ENCODE measurements around the gene IL1RAPL1.

The IL1RAPL1 gene

DNA sequence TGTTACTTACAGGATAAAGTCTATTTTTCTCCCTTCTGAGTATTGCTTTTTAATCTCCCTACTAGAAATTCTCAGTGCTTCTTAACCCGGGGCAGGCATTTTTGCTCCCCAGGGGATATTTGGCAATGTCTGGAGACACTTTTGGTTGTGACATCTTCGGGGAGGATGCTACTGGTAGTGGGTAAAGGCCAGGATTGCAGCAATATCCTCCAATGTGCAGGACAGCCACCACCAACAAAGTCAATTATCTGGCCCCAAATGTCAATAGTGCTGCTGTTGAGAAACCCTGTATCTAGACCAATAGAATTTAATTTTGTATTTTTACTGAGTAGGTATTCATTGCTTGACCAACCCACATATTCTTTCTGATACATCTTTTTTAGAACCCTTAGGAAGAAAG, 958.6 kb downstream of the IL1RAPL1 start:
- no peaks in the 10 kb centered on the region for H3K9me3 ChIP-seq (ENCODE audit: insufficient read depth, low read depth, low read length)
- no peak overlapping the region for H3K4me3 ChIP-seq (ENCODE audit: low read length, poor library complexity, severe bottlenecking)
- no peak for TF ChIP-seq EZH2phosphoT487 (IDR thresholded peaks at IDR 0.05; ENCODE audit: borderline replicate concordance)
- TF ChIP-seq, protein P1, sequence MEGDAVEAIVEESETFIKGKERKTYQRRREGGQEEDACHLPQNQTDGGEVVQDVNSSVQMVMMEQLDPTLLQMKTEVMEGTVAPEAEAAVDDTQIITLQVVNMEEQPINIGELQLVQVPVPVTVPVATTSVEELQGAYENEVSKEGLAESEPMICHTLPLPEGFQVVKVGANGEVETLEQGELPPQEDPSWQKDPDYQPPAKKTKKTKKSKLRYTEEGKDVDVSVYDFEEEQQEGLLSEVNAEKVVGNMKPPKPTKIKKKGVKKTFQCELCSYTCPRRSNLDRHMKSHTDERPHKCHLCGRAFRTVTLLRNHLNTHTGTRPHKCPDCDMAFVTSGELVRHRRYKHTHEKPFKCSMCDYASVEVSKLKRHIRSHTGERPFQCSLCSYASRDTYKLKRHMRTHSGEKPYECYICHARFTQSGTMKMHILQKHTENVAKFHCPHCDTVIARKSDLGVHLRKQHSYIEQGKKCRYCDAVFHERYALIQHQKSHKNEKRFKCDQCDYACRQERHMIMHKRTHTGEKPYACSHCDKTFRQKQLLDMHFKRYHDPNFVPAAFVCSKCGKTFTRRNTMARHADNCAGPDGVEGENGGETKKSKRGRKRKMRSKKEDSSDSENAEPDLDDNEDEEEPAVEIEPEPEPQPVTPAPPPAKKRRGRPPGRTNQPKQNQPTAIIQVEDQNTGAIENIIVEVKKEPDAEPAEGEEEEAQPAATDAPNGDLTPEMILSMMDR (conservative IDR thresholded peaks at IDR 0.05; ENCODE audit: low read length): no peak
- H3K4me1 ChIP-seq (ENCODE audit: insufficient read depth, low read length, poor library complexity, severe bottlenecking): no peaks in the 10 kb centered on the region
- H3F3A ChIP-seq (ENCODE audit: low read depth): no peaks in the 10 kb centered on the region
- H4K20me1 ChIP-seq (ENCODE audit: insufficient read depth, low read length, poor library complexity, severe bottlenecking): no peaks in the 10 kb centered on the region
- no peak overlapping the region for H3K9ac ChIP-seq (ENCODE audit: low read depth, low read length, poor library complexity, severe bottlenecking)
- no peaks in the 10 kb centered on the region for H3K27me3 ChIP-seq (ENCODE audit: insufficient read depth, low read length, poor library complexity, severe bottlenecking)
- no peak overlapping the region for H2AFZ ChIP-seq (ENCODE audit: low read length)
- H3K36me3 ChIP-seq (ENCODE audit: insufficient read depth, low read length): no peaks in the 10 kb centered on the region
- no peaks in the 10 kb centered on the region for H3K79me2 ChIP-seq (ENCODE audit: insufficient read depth, low read length)
- no peaks in the 10 kb centered on the region for H3K9me2 ChIP-seq (replicated peaks; ENCODE audit: low read depth, low read length)
- H3K4me2 ChIP-seq (ENCODE audit: low read depth, low read length, poor library complexity, severe bottlenecking): no peak overlapping the region

DNA sequence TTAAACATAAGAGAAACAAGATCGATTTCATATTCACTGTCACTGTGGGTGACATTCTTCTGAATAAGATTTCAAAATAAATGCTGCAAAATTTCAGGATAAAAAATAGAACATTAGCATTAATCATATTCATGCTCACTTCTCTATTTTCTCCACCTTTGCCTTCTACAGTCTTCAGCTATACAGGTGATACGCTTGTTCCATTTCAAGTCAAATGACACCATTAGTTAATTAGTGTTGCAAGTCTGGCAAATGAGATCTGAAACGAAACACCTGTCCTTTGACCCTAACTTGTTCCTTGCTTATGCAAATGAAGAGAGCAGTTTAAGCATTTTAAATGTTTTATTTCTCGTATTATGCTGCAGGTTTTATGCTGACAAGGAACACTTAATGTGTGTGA, 960.6 kb downstream of the IL1RAPL1 start:
- Histone ChIP-seq H2AFZ (ENCODE audit: low read length) (no peak overlapping the region), H3F3A (ENCODE audit: low read depth) (no peaks in the 10 kb centered on the region)

DNA sequence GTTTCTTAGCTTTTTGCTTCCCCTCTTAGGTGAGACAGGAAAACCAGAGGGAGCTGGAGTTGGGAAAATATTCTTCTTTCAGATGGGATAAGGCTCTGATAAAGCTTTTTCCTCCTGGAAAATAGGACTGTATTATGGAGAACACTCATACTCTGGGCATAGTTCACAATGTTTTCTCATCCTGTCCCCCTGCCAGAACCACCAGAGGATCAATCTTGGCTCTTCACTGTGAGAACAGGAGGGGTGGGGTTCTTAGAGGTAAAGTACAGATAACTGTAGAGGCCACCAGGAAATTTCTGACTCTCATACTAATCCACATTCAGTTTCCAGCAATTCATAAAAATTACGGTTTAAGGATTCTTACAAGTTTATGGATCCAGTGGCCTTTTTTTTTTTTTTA, 966.3 kb downstream of the IL1RAPL1 start:
- H3K9ac ChIP-seq (ENCODE audit: low read depth, low read length, poor library complexity, severe bottlenecking): no peak overlapping the region

More for the DNA sequence above, 960.6 kb downstream of the IL1RAPL1 start:
- Histone ChIP-seq H3K4me2 (ENCODE audit: low read depth, low read length, poor library complexity, severe bottlenecking) (no peak overlapping the region), H3K9ac (ENCODE audit: low read depth, low read length, poor library complexity, severe bottlenecking) (no peak overlapping the region), H3K9me2 (replicated peaks; ENCODE audit: low read depth, low read length) (no peaks in the 10 kb centered on the region), H3K4me3 (ENCODE audit: low read length, poor library complexity, severe bottlenecking) (no peak overlapping the region), H3K79me2 (ENCODE audit: insufficient read depth, low read length) (no peaks in the 10 kb centered on the region), H3K9me3 (ENCODE audit: insufficient read depth, low read depth, low read length) (no peaks in the 10 kb centered on the region), H3K36me3 (ENCODE audit: insufficient read depth, low read length) (no peaks in the 10 kb centered on the region), H4K20me1 (ENCODE audit: insufficient read depth, low read length, poor library complexity, severe bottlenecking) (no peaks in the 10 kb centered on the region), H3K27me3 (ENCODE audit: insufficient read depth, low read length, poor library complexity, severe bottlenecking) (no peaks in the 10 kb centered on the region), H3K4me1 (ENCODE audit: insufficient read depth, low read length, poor library complexity, severe bottlenecking) (no peaks in the 10 kb centered on the region)
- TF ChIP-seq EZH2phosphoT487 (IDR thresholded peaks at IDR 0.05; ENCODE audit: borderline replicate concordance): no peak
- TF ChIP-seq, protein P1 (conservative IDR thresholded peaks at IDR 0.05; ENCODE audit: low read length): no peak

More for the DNA sequence above, 966.3 kb downstream of the IL1RAPL1 start:
- no peaks in the 10 kb centered on the region for H3K4me1 ChIP-seq (ENCODE audit: insufficient read depth, low read length, poor library complexity, severe bottlenecking)
- no peaks in the 10 kb centered on the region for H3K79me2 ChIP-seq (ENCODE audit: insufficient read depth, low read length)
- H3K9me2 ChIP-seq (replicated peaks; ENCODE audit: low read depth, low read length): no peaks in the 10 kb centered on the region
- H3K27me3 ChIP-seq (ENCODE audit: insufficient read depth, low read length, poor library complexity, severe bottlenecking): no peaks in the 10 kb centered on the region
- no peaks in the 10 kb centered on the region for H3F3A ChIP-seq (ENCODE audit: low read depth)
- no peaks in the 10 kb centered on the region for H3K9me3 ChIP-seq (ENCODE audit: insufficient read depth, low read depth, low read length)
- H3K4me3 ChIP-seq (ENCODE audit: low read length, poor library complexity, severe bottlenecking): no peak overlapping the region
- no peak overlapping the region for H2AFZ ChIP-seq (ENCODE audit: low read length)
- H3K4me2 ChIP-seq (ENCODE audit: low read depth, low read length, poor library complexity, severe bottlenecking): no peak overlapping the region
- H4K20me1 ChIP-seq (ENCODE audit: insufficient read depth, low read length, poor library complexity, severe bottlenecking): no peaks in the 10 kb centered on the region
- no peaks in the 10 kb centered on the region for H3K36me3 ChIP-seq (ENCODE audit: insufficient read depth, low read length)
- TF ChIP-seq EZH2phosphoT487 (IDR thresholded peaks at IDR 0.05; ENCODE audit: borderline replicate concordance): no peak
- TF ChIP-seq, protein P1 (conservative IDR thresholded peaks at IDR 0.05; ENCODE audit: low read length): no peak
